OCI-LY1 (cell line): ENCODE data around the gene DZIP3.

ENCODE experiments used
- H2AFZ ChIP-seq: fragments of 200-600 bp; sonication (generic), shearing (Covaris generic); 2 replicates; pipeline ENCODE4 v1.6.0; 2014; ENCODE audit warnings: antibody characterized with exemption, mild to moderate bottlenecking, low read length
- H3F3A ChIP-seq: fragments of 200-600 bp; sonication (generic), shearing (Covaris generic); 2 replicates; pipeline ENCODE4 v1.6.0; 2014; ENCODE audit warnings: mild to moderate bottlenecking, antibody characterized with exemption, low read length, moderate library complexity; ENCODE audit not compliant: insufficient read depth
- H3K27ac ChIP-seq: fragments of 200-600 bp; sonication (generic); 2 replicates; pipeline ENCODE4 v1.5.1; 2014; ENCODE audit warnings: low read length, mixed run types, mild to moderate bottlenecking, low read depth; ENCODE audit not compliant: poor library complexity, severe bottlenecking
- H3K27me3 ChIP-seq: fragments of 200-600 bp; sonication (generic); 2 replicates; pipeline ENCODE4 v1.6.0; 2014; ENCODE audit warnings: antibody characterized with exemption, mild to moderate bottlenecking, low read length, moderate library complexity; ENCODE audit not compliant: insufficient read depth
- H3K36me3 ChIP-seq: fragments of 200-600 bp; sonication (generic); 2 replicates; pipeline ENCODE4 v1.6.1; 2014; ENCODE audit warnings: mild to moderate bottlenecking, antibody characterized with exemption, low read length, moderate library complexity, mixed read lengths; ENCODE audit not compliant: insufficient read depth
- H3K4me1 ChIP-seq: fragments of 200-600 bp; sonication (generic); 2 replicates; pipeline ENCODE4 v1.5.1; 2014; ENCODE audit warnings: mild to moderate bottlenecking, low read length, moderate library complexity; ENCODE audit not compliant: insufficient read depth, severe bottlenecking
- H3K4me2 ChIP-seq: fragments of 200-600 bp; sonication (generic), shearing (Covaris generic); 2 replicates; pipeline ENCODE4 v1.6.1; 2014; ENCODE audit warnings: low read length
- H3K4me3 ChIP-seq: fragments of 200-600 bp; sonication (generic); 2 replicates; pipeline ENCODE4 v1.5.1; 2014; ENCODE audit warnings: low read length, low read depth, mild to moderate bottlenecking, mixed read lengths; ENCODE audit not compliant: poor library complexity, severe bottlenecking
- H3K79me2 ChIP-seq: fragments of 200-600 bp; shearing (Covaris generic); 2 replicates; pipeline ENCODE4 v1.6.1; 2016; ENCODE audit warnings: mixed run types, low read length, mixed read lengths; ENCODE audit not compliant: insufficient read depth
- H3K9ac ChIP-seq: fragments of 200-600 bp; sonication (generic), shearing (Covaris generic); 2 replicates; pipeline ENCODE4 v1.6.1; 2014; ENCODE audit warnings: mild to moderate bottlenecking, low read length, mixed read lengths
- H3K9me2 ChIP-seq: fragments of 200-600 bp; sonication (generic), shearing (Covaris generic); 2 replicates; pipeline ENCODE4 v1.6.1; 2014; ENCODE audit warnings: low read depth, mild to moderate bottlenecking, low read length, mixed read lengths
- H3K9me3 ChIP-seq: fragments of 200-600 bp; shearing (Covaris generic); 2 replicates; pipeline ENCODE4 v1.6.1; 2014; ENCODE audit warnings: low read length, mixed read lengths
- H4K20me1 ChIP-seq: fragments of 200-600 bp; sonication (generic), shearing (Covaris generic); 2 replicates; pipeline ENCODE4 v1.6.0; 2016; ENCODE audit warnings: mild to moderate bottlenecking, low read length; ENCODE audit not compliant: insufficient read depth
- CTCF ChIP-seq: fragments of 200-600 bp; sonication (generic), shearing (Covaris generic); IDR thresholded peaks from 2 replicates; pipeline ENCODE4 v1.5.1; 2017; ENCODE audit warnings: mild to moderate bottlenecking, antibody characterized with exemption, low read length, moderate library complexity, mixed read lengths
- EZH2 ChIP-seq: fragments of 200-600 bp; sonication (generic), shearing (Covaris generic); IDR thresholded peaks from 2 replicates; pipeline ENCODE4 v1.8.0; 2017; ENCODE audit warnings: borderline replicate concordance, mixed run types, mild to moderate bottlenecking, antibody characterized with exemption, low read length, moderate library complexity, mixed read lengths

Gene DZIP3

DNA sequence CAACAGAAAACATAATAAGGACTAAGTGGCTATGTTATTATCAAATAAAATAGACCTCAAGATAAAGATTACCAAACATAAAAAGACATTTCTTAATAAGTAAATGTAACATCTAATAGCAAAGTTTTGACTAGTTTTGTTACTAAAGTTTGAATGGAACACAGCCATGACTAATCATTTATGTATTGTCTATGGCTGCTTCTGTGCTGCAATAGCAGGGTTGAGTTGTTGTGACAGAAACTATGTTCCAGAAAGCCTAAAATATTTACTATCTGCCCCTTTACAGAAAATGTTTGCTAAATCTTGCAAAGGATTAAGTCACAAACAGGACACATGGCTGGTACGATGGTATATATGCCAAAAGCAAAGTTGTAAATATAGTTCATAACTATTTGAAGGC, 41.2 kb upstream of the DZIP3 start:
- Histone ChIP-seq H3K4me1 (no peaks in the 10 kb centered on the region), H2AFZ (no peak overlapping the region), H3K79me2 (no peaks in the 10 kb centered on the region), H3K27me3 (no peaks in the 10 kb centered on the region), H3K9me2 (no peaks in the 10 kb centered on the region), H3K9me3 (no peaks in the 10 kb centered on the region), H3K4me3 (no peak overlapping the region), H3K27ac (no peak overlapping the region), H3K9ac (no peak overlapping the region), H3K36me3 (peaks cover 83% of the 10 kb centered on the region), H4K20me1 (no peaks in the 10 kb centered on the region), H3K4me2 (no peak overlapping the region), H3F3A (no peaks in the 10 kb centered on the region)
- TF ChIP-seq CTCF (no peak), EZH2 (no peak)

GRCh38 chr3:108548886-108549285, 40.6 kb upstream of the DZIP3 start:
- Histone ChIP-seq H3K9me3 (no peaks in the 10 kb centered on the region), H3K36me3 (peaks cover 79% of the 10 kb centered on the region)

GRCh38 chr3:108552267-108553159, 37.0 kb upstream of the DZIP3 start:
- Histone ChIP-seq H3K4me2 (no peak overlapping the region), H3K4me1 (no peaks in the 10 kb centered on the region), H4K20me1 (no peaks in the 10 kb centered on the region), H3K9me2 (no peaks in the 10 kb centered on the region), H3K27ac (no peak overlapping the region), H3K27me3 (no peaks in the 10 kb centered on the region), H3K36me3 (peaks cover 88% of the 10 kb centered on the region), H3K9ac (no peak overlapping the region), H3K4me3 (no peak overlapping the region), H3F3A (no peaks in the 10 kb centered on the region), H3K9me3 (no peaks in the 10 kb centered on the region), H3K79me2 (no peaks in the 10 kb centered on the region), H2AFZ (no peak overlapping the region)
- TF ChIP-seq CTCF (peak; percentile 54; the same call in 1 of the 2 replicates), EZH2 (no peak)

More at GRCh38 chr3:108548886-108549285, 40.6 kb upstream of the DZIP3 start:
- no peak overlapping the region for H3K4me3 ChIP-seq
- H3K27ac ChIP-seq: no peak overlapping the region
- TF ChIP-seq EZH2 (no peak), CTCF (no peak)
- no peaks in the 10 kb centered on the region for H3K27me3 ChIP-seq
- H3F3A ChIP-seq: no peaks in the 10 kb centered on the region
- H3K4me2 ChIP-seq: no peak overlapping the region
- no peak overlapping the region for H2AFZ ChIP-seq
- H3K9ac ChIP-seq: no peak overlapping the region
- H3K79me2 ChIP-seq: no peaks in the 10 kb centered on the region
- no peaks in the 10 kb centered on the region for H3K4me1 ChIP-seq
- no peaks in the 10 kb centered on the region for H3K9me2 ChIP-seq
- H4K20me1 ChIP-seq: no peaks in the 10 kb centered on the region
